IMR-90 (cell line): ENCODE measurements around the gene S100A13. TPM values are rescaled to one million over a fixed set of nuclear protein-coding genes. Genes with fewer than 3 reads are reported as not detected.

ENCODE experiments used
- ATAC-seq: fragments of 200-7000 bp; cut with Tn5 transposase; 2 replicates; pipeline ENCODE4 v1.9.1; 2020; ENCODE audit warnings: low read depth, mild to moderate bottlenecking, moderate library complexity
- BruUV-seq: library from RNA; stranded (reverse); fragments of 400-500 nt; replicated peaks from 2 replicates; lab custom pipeline; 2021; lab: Mats Ljungman, UMichigan
- CTCF ChIA-PET: fragments of 300-600 bp; formaldehyde crosslinking; extraction: SDS; loops from one replicate; lab custom pipeline; 2021; ENCODE audit warnings: antibody characterized with exemption; lab: Yijun Ruan, JAX
- POLR2A ChIA-PET: fragments of 300-600 bp; sonication (Branson Sonifier 250); formaldehyde crosslinking; loops from one replicate; lab custom pipeline; 2022; ENCODE audit warnings: antibody characterized with exemption; ENCODE audit not compliant: unreplicated experiment; lab: Charles Lee
- DNase-seq: peaks from one replicate; pipeline ENCODE4 v3.0.0; 2013
- H2AFZ ChIP-seq: replicated peaks from 2 replicates; pipeline ENCODE3; 2013; ENCODE audit warnings: low read length, mild to moderate bottlenecking; ENCODE audit not compliant: poor library complexity
- H2AK5ac ChIP-seq: 2 replicates; pipeline ENCODE4 v1.6.1; 2013; ENCODE audit warnings: low read depth, low read length, inconsistent platforms
- H2AK9ac ChIP-seq: replicated peaks from 2 replicates; pipeline ENCODE3; 2013; ENCODE audit warnings: mild to moderate bottlenecking, low read depth, low read length, moderate library complexity; ENCODE audit not compliant: poor library complexity
- H2BK120ac ChIP-seq: 2 replicates; pipeline ENCODE4 v1.6.1; 2013; ENCODE audit warnings: low read depth, low read length, inconsistent platforms
- H2BK15ac ChIP-seq: 3 replicates; pipeline ENCODE4 v1.6.1; 2013; ENCODE audit warnings: low read depth, low read length, inconsistent platforms
- H2BK20ac ChIP-seq: 2 replicates; pipeline ENCODE4 v1.6.1; 2013; ENCODE audit warnings: low read depth, mild to moderate bottlenecking, inconsistent platforms, low read length, moderate library complexity
- H2BK5ac ChIP-seq: 2 replicates; pipeline ENCODE4 v1.6.1; 2013; ENCODE audit warnings: mild to moderate bottlenecking, low read depth, low read length, inconsistent platforms; ENCODE audit not compliant: poor library complexity, severe bottlenecking
- H3K14ac ChIP-seq: replicated peaks from 2 replicates; pipeline ENCODE4 v1.6.1; 2013; ENCODE audit warnings: low read depth, low read length, inconsistent platforms
- H3K18ac ChIP-seq: 2 replicates; pipeline ENCODE4 v1.6.1; 2013; ENCODE audit warnings: low read depth, low read length, control low read depth
- H3K23ac ChIP-seq: 2 replicates; pipeline ENCODE4 v1.6.1; 2013; ENCODE audit warnings: low read depth, low read length, inconsistent platforms
- H3K27ac ChIP-seq: 2 replicates; pipeline ENCODE4 v1.5.1; 2013; ENCODE audit warnings: mild to moderate bottlenecking, control low read depth, low read length; ENCODE audit not compliant: insufficient read depth
- H3K27me3 ChIP-seq: 2 replicates; pipeline ENCODE4 v1.6.1; 2013; ENCODE audit warnings: low read length; ENCODE audit not compliant: control insufficient read depth, insufficient read depth
- H3K36me3 ChIP-seq: 2 replicates; pipeline ENCODE4 v1.6.1; 2013; ENCODE audit warnings: low read length, mixed read lengths; ENCODE audit not compliant: control insufficient read depth, insufficient read depth
- H3K4ac ChIP-seq: 2 replicates; pipeline ENCODE4 v1.6.1; 2013; ENCODE audit warnings: low read depth, low read length, inconsistent platforms
- H3K4me1 ChIP-seq: 2 replicates; pipeline ENCODE4 v1.6.1; 2013; ENCODE audit warnings: low read length, mixed read lengths; ENCODE audit not compliant: control insufficient read depth, insufficient read depth
- H3K4me2 ChIP-seq: 2 replicates; pipeline ENCODE4 v1.6.1; 2013; ENCODE audit warnings: low read depth, mild to moderate bottlenecking, control low read depth, low read length, moderate library complexity
- H3K4me3 ChIP-seq: 2 replicates; pipeline ENCODE4 v1.5.1; 2013; ENCODE audit warnings: low read depth, mild to moderate bottlenecking, control low read depth, low read length, moderate library complexity; ENCODE audit not compliant: insufficient read depth
- H3K56ac ChIP-seq: 2 replicates; pipeline ENCODE4 v1.6.1; 2013; ENCODE audit warnings: low read length, inconsistent platforms; ENCODE audit not compliant: insufficient read depth; ENCODE audit errors: extremely low read depth
- H3K79me1 ChIP-seq, 2 experiments: 2 replicates each; pipeline ENCODE4 v1.6.1; 2013; ENCODE audit warnings: low read length in 2 of 2, inconsistent platforms in 1 of 2, low read depth in 1 of 2
- H3K9ac ChIP-seq: 2 replicates; pipeline ENCODE4 v1.6.1; 2013; ENCODE audit warnings: low read depth, low read length, control low read depth
- H3K9me1 ChIP-seq: 2 replicates; pipeline ENCODE4 v1.6.1; 2013; ENCODE audit warnings: low read length, inconsistent platforms; ENCODE audit not compliant: insufficient read depth
- H3K9me3 ChIP-seq: 2 replicates; pipeline ENCODE4 v1.6.1; 2013; ENCODE audit warnings: low read length; ENCODE audit not compliant: control insufficient read depth, insufficient read depth
- H4K20me1 ChIP-seq: 2 replicates; pipeline ENCODE4 v1.6.1; 2013; ENCODE audit warnings: low read length, inconsistent platforms; ENCODE audit not compliant: insufficient read depth
- H4K5ac ChIP-seq: 2 replicates; pipeline ENCODE4 v1.6.1; 2013; ENCODE audit warnings: mild to moderate bottlenecking, low read depth, low read length, control low read depth
- H4K8ac ChIP-seq, 2 experiments: 2 replicates each; pipeline ENCODE4 v1.6.1; 2013; ENCODE audit warnings: low read depth in 2 of 2, low read length in 2 of 2, control low read depth in 1 of 2, inconsistent platforms in 1 of 2
- H4K91ac ChIP-seq: 2 replicates; pipeline ENCODE4 v1.6.1; 2013; ENCODE audit warnings: low read depth, low read length, inconsistent platforms; ENCODE audit not compliant: insufficient read depth
- BHLHE40 ChIP-seq: fragments of 150-350 bp; IDR thresholded peaks from 2 replicates; pipeline ENCODE4 v1.6.1; 2016; ENCODE audit warnings: mild to moderate bottlenecking, low read depth, low read length
- CEBPB ChIP-seq: IDR thresholded peaks from 2 replicates; pipeline ENCODE4 v1.6.1; 2012; ENCODE audit warnings: low read depth, low read length, improper control_type of control experiment
- CHD1 ChIP-seq: IDR thresholded peaks from 2 replicates; pipeline ENCODE4 v1.6.1; 2012; ENCODE audit warnings: low read depth, low read length, improper control_type of control experiment
- ELK1 ChIP-seq: fragments of 150-350 bp; IDR thresholded peaks from 2 replicates; pipeline ENCODE4 v1.6.1; 2016; ENCODE audit warnings: low read depth, mild to moderate bottlenecking, low read length, moderate library complexity, borderline replicate concordance
- FOS ChIP-seq: fragments of 150-350 bp; IDR thresholded peaks from 2 replicates; pipeline ENCODE4 v1.6.1; 2016; ENCODE audit warnings: low read depth, low read length
- MAFK ChIP-seq: IDR thresholded peaks from 2 replicates; pipeline ENCODE4 v1.6.1; 2012; ENCODE audit warnings: low read depth, low read length, improper control_type of control experiment
- MAZ ChIP-seq: IDR thresholded peaks from 2 replicates; pipeline ENCODE4 v1.6.1; 2012; ENCODE audit warnings: low read depth, mild to moderate bottlenecking, low read length, improper control_type of control experiment, moderate library complexity, borderline replicate concordance
- MXI1 ChIP-seq: IDR thresholded peaks from 2 replicates; pipeline ENCODE4 v1.6.1; 2012; ENCODE audit warnings: low read depth, mild to moderate bottlenecking, low read length, moderate library complexity, borderline replicate concordance
- NFE2L2 ChIP-seq: fragments of 150-350 bp; IDR thresholded peaks from 2 replicates; pipeline ENCODE4 v1.6.1; 2016; ENCODE audit warnings: low read depth, mild to moderate bottlenecking, low read length
- POLR2A ChIP-seq: IDR thresholded peaks from 2 replicates; pipeline ENCODE4 v1.6.1; 2012; ENCODE audit warnings: mild to moderate bottlenecking, low read depth, low read length
- RAD21 ChIP-seq: IDR thresholded peaks from 2 replicates; pipeline ENCODE4 v1.6.1; 2012; ENCODE audit warnings: low read length, improper control_type of control experiment
- RCOR1 ChIP-seq: IDR thresholded peaks from 2 replicates; pipeline ENCODE4 v1.6.1; 2012; ENCODE audit warnings: mild to moderate bottlenecking, low read length, improper control_type of control experiment; ENCODE audit not compliant: insufficient replicate concordance
- RFX5 ChIP-seq: IDR thresholded peaks from 2 replicates; pipeline ENCODE4 v1.8.0; 2012; ENCODE audit warnings: low read depth, mild to moderate bottlenecking, low read length, moderate library complexity
- SMC3 ChIP-seq: fragments of 150-350 bp; IDR thresholded peaks from 2 replicates; pipeline ENCODE4 v1.6.1; 2016; ENCODE audit warnings: low read depth, mild to moderate bottlenecking, antibody characterized with exemption, low read length, moderate library complexity
- USF2 ChIP-seq: fragments of 150-350 bp; IDR thresholded peaks from 2 replicates; pipeline ENCODE4 v1.6.1; 2017; ENCODE audit warnings: mild to moderate bottlenecking, antibody characterized with exemption, low read length, low read depth
- WGBS, 2 experiments: methylation state at CpG; one replicate each; pipeline versions ENCODE4 v1.1.5 to v1.1.7; 2013; ENCODE audit warnings: missing lambda C conversion rate in 2 of 2; ENCODE audit not compliant: insufficient read length in 1 of 2; ENCODE audit errors: extremely low coverage in 2 of 2; 5-methylcytosine and 5-hydroxymethylcytosine counted together
- dilution Hi-C: fragments of 300-500 bp; cut with HindIII; formaldehyde crosslinking; loops from one replicate; pipeline ENCODE4 v1.14.3; 2018; ENCODE audit warnings: low sequenced_read_pairs; ENCODE audit not compliant: unreplicated experiment
- in situ Hi-C: fragments of 300-500 bp; cut with MboI; formaldehyde crosslinking; loops from 3 replicates; pipeline ENCODE4 v1.14.3; 2019; ENCODE audit warnings: low sequenced_read_pairs, inconsistent platforms, mixed read lengths
- intact Hi-C: fragments of 100-400 bp; cut with micrococcal nuclease; formaldehyde crosslinking; loops from 2 replicates; pipeline ENCODE4 v1.10.0; 2022
- polyA plus RNA-seq, 3 experiments: library from polyadenylated mRNA; depleted of rRNA; stranded (reverse); fragments of >200 nt; gene quantifications; 2 replicates each; pipeline ENCODE4 v1.2.3, GENCODE V29; 2012; ENCODE audit warnings: low replicate concordance in 1 of 3
- total RNA-seq: library from RNA; depleted of rRNA; stranded (reverse); fragments of >200 nt; gene quantifications from 2 replicates; pipeline ENCODE4 v1.2.3, GENCODE V29; 2012
- TF ChIP-seq, protein P1 (sequence below): conservative IDR thresholded peaks from 2 replicates; pipeline ENCODE4 v1.5.1; 2012; ENCODE audit warnings: mild to moderate bottlenecking, low read depth, low read length, improper control_type of control experiment

S100A13 gene
- total and polyA plus RNA-seq, 2 of the 4 experiments (the other 2 are of a cell fraction): 122 to 468 TPM

DNA sequence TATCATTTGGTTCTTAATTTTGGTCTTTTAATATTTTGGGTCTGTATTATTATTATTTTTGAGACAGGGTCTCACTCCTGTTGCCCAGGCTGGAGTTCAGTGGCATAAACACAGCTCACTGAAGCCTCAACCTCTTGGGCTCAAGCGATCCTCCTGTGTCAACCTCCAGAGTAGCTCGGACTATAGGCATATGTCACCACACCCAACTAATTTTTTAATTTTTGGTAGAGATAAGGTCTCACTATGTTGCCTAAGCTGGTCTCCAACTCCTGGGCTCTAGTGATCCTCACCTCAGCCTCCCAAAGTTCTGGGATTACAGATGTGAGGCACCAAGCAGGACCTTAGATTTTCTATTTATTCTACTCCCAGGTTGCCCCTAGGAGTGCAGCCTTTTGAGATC, 46.2 kb upstream of the S100A13 start:
- Histone ChIP-seq H2AK9ac (no peak overlapping the region), H3K14ac (no peak overlapping the region), H2BK20ac (no peak overlapping the region), H3K56ac (no peak overlapping the region), H2AK5ac (no peak overlapping the region), H3K4ac (no peak overlapping the region), H2BK120ac (no peak overlapping the region), H3K79me1 (peaks cover 2 to 8% of the 10 kb centered on the region in 2 experiments; a peak in 1 of 4 replicates), H3K36me3 (peaks cover 6% of the 10 kb centered on the region), H3K4me3 (no peak overlapping the region), H3K27ac (no peak overlapping the region), H3K18ac (no peak overlapping the region), H3K27me3 (peaks cover 8% of the 10 kb centered on the region), H3K9me3 (no peaks in the 10 kb centered on the region), H2AFZ (no peak overlapping the region), H3K23ac (no peak overlapping the region), H3K4me1 (peaks cover 3% of the 10 kb centered on the region; the same call in 1 of the 2 replicates), H3K4me2 (no peak overlapping the region), H2BK15ac (no peak overlapping the region), H4K91ac (no peak overlapping the region), H4K20me1 (peaks cover 11% of the 10 kb centered on the region; the same call in 1 of the 2 replicates), H2BK5ac (no peak overlapping the region), H4K8ac (no peak overlapping the region), H3K9me1 (no peaks in the 10 kb centered on the region), H3K9ac (no peak overlapping the region), H4K5ac (no peak overlapping the region)
- no peak for TF ChIP-seq ELK1
- TF ChIP-seq, protein P1, sequence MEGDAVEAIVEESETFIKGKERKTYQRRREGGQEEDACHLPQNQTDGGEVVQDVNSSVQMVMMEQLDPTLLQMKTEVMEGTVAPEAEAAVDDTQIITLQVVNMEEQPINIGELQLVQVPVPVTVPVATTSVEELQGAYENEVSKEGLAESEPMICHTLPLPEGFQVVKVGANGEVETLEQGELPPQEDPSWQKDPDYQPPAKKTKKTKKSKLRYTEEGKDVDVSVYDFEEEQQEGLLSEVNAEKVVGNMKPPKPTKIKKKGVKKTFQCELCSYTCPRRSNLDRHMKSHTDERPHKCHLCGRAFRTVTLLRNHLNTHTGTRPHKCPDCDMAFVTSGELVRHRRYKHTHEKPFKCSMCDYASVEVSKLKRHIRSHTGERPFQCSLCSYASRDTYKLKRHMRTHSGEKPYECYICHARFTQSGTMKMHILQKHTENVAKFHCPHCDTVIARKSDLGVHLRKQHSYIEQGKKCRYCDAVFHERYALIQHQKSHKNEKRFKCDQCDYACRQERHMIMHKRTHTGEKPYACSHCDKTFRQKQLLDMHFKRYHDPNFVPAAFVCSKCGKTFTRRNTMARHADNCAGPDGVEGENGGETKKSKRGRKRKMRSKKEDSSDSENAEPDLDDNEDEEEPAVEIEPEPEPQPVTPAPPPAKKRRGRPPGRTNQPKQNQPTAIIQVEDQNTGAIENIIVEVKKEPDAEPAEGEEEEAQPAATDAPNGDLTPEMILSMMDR: no peak
- no peak for TF ChIP-seq USF2
- no peak for TF ChIP-seq FOS
- no peak for TF ChIP-seq SMC3
- TF ChIP-seq MAZ: no peak
- TF ChIP-seq BHLHE40: no peak
- no peak for TF ChIP-seq RCOR1
- no peak for TF ChIP-seq MXI1
- TF ChIP-seq CHD1: no peak
- TF ChIP-seq RAD21: no peak
- no peak for TF ChIP-seq NFE2L2
- TF ChIP-seq MAFK: no peak
- no peak for TF ChIP-seq CEBPB
- TF ChIP-seq RFX5: no peak
- no peak for TF ChIP-seq POLR2A
- in situ Hi-C loops: loop anchor here (10.0 kb wide), 1 partner anchor 301 kb away; the partner anchor contains the start of gene JTB
- dilution Hi-C loops: no loop called here
- WGBS, 2 experiments: no CpG with 5 or more reads among the region's 2 CpGs
- no peak for ATAC-seq
- ChIA-PET CTCF (interaction anchor here (0.6 kb wide), 1 partner anchor 49 kb away, joined by 3 read pairs; no protein-coding TSS in a partner anchor), POLR2A (interaction anchor here (0.7 kb wide), 1 partner anchor 120 kb away, joined by 6 read pairs; no protein-coding TSS in a partner anchor)
- DNase-seq: no peak
- no TSS peak for BruUV-seq
- intact Hi-C loops: loop anchor here (5.0 kb wide), 2 partner anchors 141 to 734 kb away; partner anchors contain the start of gene IL6R
